SK-N-MC (cell line): ENCODE data around the gene FHL5.

Source experiments
- EZH2 ChIP-seq: fragments of 200-600 bp; sonication (generic); IDR thresholded peaks from one replicate; pipeline ENCODE4 v1.6.1; 2017; ENCODE audit warnings: antibody characterized with exemption
- FOXP2 ChIP-seq: optimal IDR thresholded peaks from 2 replicates; pipeline ENCODE3; 2011; ENCODE audit warnings: mild to moderate bottlenecking, moderate library complexity; ENCODE audit not compliant: insufficient read depth; ENCODE audit errors: extremely low read length, control extremely low read depth
- POLR2AphosphoS5 ChIP-seq: IDR thresholded peaks from 2 replicates; pipeline ENCODE4 v1.6.1; 2012; ENCODE audit warnings: mild to moderate bottlenecking, low read depth, low read length, borderline replicate concordance

- TF ChIP-seq POLR2AphosphoS5, result no peak
- TF ChIP-seq EZH2, result no peak
- no peak for TF ChIP-seq FOXP2
Measured at GRCh38 chr6:96645106-96645505, 82.2 kb downstream of the FHL5 start.
